ENCODE results near the gene GALNT5. TPM values are rescaled to one million over a fixed set of nuclear protein-coding genes. Genes with fewer than 3 reads are reported as not detected.

The GALNT5 gene
- total RNA-seq, 1 experiment from 2014 or later: 0.04 TPM

DNA sequence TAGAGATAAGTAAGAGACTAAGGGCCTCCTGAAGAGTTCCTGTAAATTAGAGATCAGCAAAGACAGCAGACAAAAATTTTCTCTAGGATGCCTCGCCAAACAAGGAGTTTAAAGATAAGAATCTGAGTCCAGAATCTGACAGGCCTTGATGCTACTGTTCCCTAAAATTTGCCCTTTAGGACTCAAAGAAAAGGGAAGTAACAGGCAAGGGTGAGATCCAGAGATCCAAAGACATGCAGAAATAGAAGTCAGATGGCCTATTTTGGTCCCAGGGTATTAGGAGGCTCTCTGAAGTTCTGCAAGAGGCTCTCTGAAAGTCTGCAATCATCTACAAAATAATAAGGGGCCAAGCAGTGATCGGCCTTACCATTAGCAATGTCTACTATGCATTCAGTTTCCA, 33.0 kb downstream of the GALNT5 start:
- Histone ChIP-seq H4K20me1 (ENCODE audit: low read length) (no peaks in the 10 kb centered on the region), H3K9ac (ENCODE audit: low read length) (no peak overlapping the region; the same call in 1 of the 2 replicates), H3F3A (ENCODE audit: low read length, unreplicated experiment) (no peaks in the 10 kb centered on the region), H3K9me2 (replicated peaks; ENCODE audit: low read length) (no peaks in the 10 kb centered on the region), H3K36me3 (ENCODE audit: low read depth, low read length) (no peaks in the 10 kb centered on the region), H2AFZ (ENCODE audit: low read length) (0 out of 2 replicates have a peak overlapping the region, but pooled peaks have one; percentile 1), H3K9me3 (ENCODE audit: low read length) (no peaks in the 10 kb centered on the region), H3K4me1 (ENCODE audit: insufficient read depth, low read length) (peaks cover 15% of the 10 kb centered on the region), H3K79me2 (ENCODE audit: low read length) (no peaks in the 10 kb centered on the region), H3K4me2 (ENCODE audit: low read length) (peak overlapping the region; percentile 26; the same call in 1 of the 2 replicates), H3K27ac (ENCODE audit: low read length) (peak overlapping the region; percentile 56), H3K27me3 (ENCODE audit: low read length) (no peaks in the 10 kb centered on the region), H3K4me3 (ENCODE audit: low read length) (no peak overlapping the region)
- ATAC-seq (no peak), DNase-seq (no peak)
- ChIA-PET POLR2A (ENCODE audit: unreplicated experiment) (no interaction called here), CTCF (no interaction called here)
- BruUV-seq (replicated peaks): no TSS peak
- TF ChIP-seq EZH2 (IDR thresholded peaks at IDR 0.05; ENCODE audit: low read length, unreplicated experiment) (no peak), EZH2phosphoT487 (IDR thresholded peaks at IDR 0.05; ENCODE audit: borderline replicate concordance, low read length) (no peak)
- TF ChIP-seq, protein P1, sequence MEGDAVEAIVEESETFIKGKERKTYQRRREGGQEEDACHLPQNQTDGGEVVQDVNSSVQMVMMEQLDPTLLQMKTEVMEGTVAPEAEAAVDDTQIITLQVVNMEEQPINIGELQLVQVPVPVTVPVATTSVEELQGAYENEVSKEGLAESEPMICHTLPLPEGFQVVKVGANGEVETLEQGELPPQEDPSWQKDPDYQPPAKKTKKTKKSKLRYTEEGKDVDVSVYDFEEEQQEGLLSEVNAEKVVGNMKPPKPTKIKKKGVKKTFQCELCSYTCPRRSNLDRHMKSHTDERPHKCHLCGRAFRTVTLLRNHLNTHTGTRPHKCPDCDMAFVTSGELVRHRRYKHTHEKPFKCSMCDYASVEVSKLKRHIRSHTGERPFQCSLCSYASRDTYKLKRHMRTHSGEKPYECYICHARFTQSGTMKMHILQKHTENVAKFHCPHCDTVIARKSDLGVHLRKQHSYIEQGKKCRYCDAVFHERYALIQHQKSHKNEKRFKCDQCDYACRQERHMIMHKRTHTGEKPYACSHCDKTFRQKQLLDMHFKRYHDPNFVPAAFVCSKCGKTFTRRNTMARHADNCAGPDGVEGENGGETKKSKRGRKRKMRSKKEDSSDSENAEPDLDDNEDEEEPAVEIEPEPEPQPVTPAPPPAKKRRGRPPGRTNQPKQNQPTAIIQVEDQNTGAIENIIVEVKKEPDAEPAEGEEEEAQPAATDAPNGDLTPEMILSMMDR (conservative IDR thresholded peaks at IDR 0.05; ENCODE audit: low read depth, low read length): no peak
- intact Hi-C loops (cut with micrococcal nuclease): loop anchor here (2.0 kb wide), 1 partner anchor 26 kb away; no protein-coding TSS in a partner anchor

DNA sequence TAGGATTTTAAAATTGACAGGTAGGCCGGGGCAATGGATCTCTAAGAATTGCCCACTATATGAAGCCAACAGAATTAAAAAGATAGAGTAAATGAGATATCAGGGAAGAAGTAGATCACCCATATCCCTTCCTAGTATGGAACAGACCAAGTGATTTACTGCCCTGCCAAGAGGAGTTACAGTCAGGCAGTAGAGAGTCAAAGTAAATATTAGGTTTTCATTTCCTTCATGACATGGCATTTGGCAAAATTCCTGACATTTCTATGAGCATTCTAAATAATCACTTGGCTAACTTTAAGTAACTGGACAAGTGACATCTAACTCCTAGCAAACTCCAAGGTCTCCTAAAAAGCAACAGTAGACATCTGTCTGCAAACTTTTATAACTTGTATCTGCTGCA, 33.5 kb downstream of the GALNT5 start:
- DNase-seq (peak; percentile 93), ATAC-seq (peak; percentile 100)
- TF ChIP-seq, protein P1 (conservative IDR thresholded peaks at IDR 0.05; ENCODE audit: low read depth, low read length): no peak
- TF ChIP-seq EZH2phosphoT487 (IDR thresholded peaks at IDR 0.05; ENCODE audit: borderline replicate concordance, low read length) (no peak), EZH2 (IDR thresholded peaks at IDR 0.05; ENCODE audit: low read length, unreplicated experiment) (no peak)
- Histone ChIP-seq H3K4me2 (ENCODE audit: low read length) (peak overlapping the region; percentile 26; the same call in 1 of the 2 replicates), H2AFZ (ENCODE audit: low read length) (no peak overlapping the region), H3K27me3 (ENCODE audit: low read length) (no peaks in the 10 kb centered on the region), H4K20me1 (ENCODE audit: low read length) (no peaks in the 10 kb centered on the region), H3K9me2 (replicated peaks; ENCODE audit: low read length) (no peaks in the 10 kb centered on the region), H3K79me2 (ENCODE audit: low read length) (no peaks in the 10 kb centered on the region), H3F3A (ENCODE audit: low read length, unreplicated experiment) (no peaks in the 10 kb centered on the region), H3K27ac (ENCODE audit: low read length) (peak overlapping the region; percentile 56), H3K9ac (ENCODE audit: low read length) (no peak overlapping the region), H3K4me1 (ENCODE audit: insufficient read depth, low read length) (peaks cover 15% of the 10 kb centered on the region), H3K9me3 (ENCODE audit: low read length) (no peaks in the 10 kb centered on the region), H3K36me3 (ENCODE audit: low read depth, low read length) (no peaks in the 10 kb centered on the region), H3K4me3 (ENCODE audit: low read length) (no peak overlapping the region)
- ChIA-PET POLR2A (ENCODE audit: unreplicated experiment) (no interaction called here), CTCF (no interaction called here)
- BruUV-seq (replicated peaks): no TSS peak
- intact Hi-C loops (cut with micrococcal nuclease): loop anchor here (2.0 kb wide), 1 partner anchor 26 kb away; no protein-coding TSS in a partner anchor

DNA sequence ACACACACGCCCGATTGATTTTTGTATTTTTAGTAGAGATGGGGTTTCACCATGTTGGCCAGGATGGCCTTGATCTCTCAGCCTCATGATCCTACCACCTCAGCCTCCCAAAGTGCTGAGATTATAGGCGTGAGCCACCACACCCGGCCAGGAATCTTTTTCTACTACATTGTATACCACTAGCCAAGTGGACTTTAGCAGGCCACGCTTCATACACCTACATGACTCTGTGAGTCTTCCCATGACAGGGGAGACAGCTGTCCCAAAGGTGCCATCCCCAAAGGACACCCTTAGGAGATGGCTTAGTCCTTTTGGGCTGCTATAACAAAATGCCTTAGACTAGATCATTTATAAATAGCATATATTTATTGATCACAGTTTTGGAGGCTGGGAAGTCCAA, 35.3 kb downstream of the GALNT5 start:
- H4K20me1 ChIP-seq (ENCODE audit: low read length): no peaks in the 10 kb centered on the region
- no peak overlapping the region for H3K9ac ChIP-seq (ENCODE audit: low read length)
- ChIA-PET POLR2A (ENCODE audit: unreplicated experiment) (no interaction called here), CTCF (no interaction called here)
- no TSS peak for BruUV-seq (replicated peaks)
- no peak overlapping the region for H3K4me2 ChIP-seq (ENCODE audit: low read length)
- no peaks in the 10 kb centered on the region for H3K9me3 ChIP-seq (ENCODE audit: low read length)
- H3K4me3 ChIP-seq (ENCODE audit: low read length): no peak overlapping the region
- no peak for DNase-seq
- H3K27me3 ChIP-seq (ENCODE audit: low read length): no peaks in the 10 kb centered on the region
- intact Hi-C loops (cut with micrococcal nuclease): no loop called here
- TF ChIP-seq EZH2phosphoT487 (IDR thresholded peaks at IDR 0.05; ENCODE audit: borderline replicate concordance, low read length) (no peak), EZH2 (IDR thresholded peaks at IDR 0.05; ENCODE audit: low read length, unreplicated experiment) (no peak)
- TF ChIP-seq, protein P1 (conservative IDR thresholded peaks at IDR 0.05; ENCODE audit: low read depth, low read length): no peak
- H3K27ac ChIP-seq (ENCODE audit: low read length): no peak overlapping the region
- H3F3A ChIP-seq (ENCODE audit: low read length, unreplicated experiment): no peaks in the 10 kb centered on the region
- H3K79me2 ChIP-seq (ENCODE audit: low read length): no peaks in the 10 kb centered on the region
- peaks cover 15% of the 10 kb centered on the region for H3K4me1 ChIP-seq (ENCODE audit: insufficient read depth, low read length)
- H3K9me2 ChIP-seq (replicated peaks; ENCODE audit: low read length): no peaks in the 10 kb centered on the region
- H3K36me3 ChIP-seq (ENCODE audit: low read depth, low read length): no peaks in the 10 kb centered on the region
- no peak overlapping the region for H2AFZ ChIP-seq (ENCODE audit: low read length)
- no peak for ATAC-seq

All from PC-3 (cell line).